Skeletal muscle tissue (tissue), 4 donors: ENCODE results near the gene MAGI2. TPM values are rescaled to one million over a fixed set of nuclear protein-coding genes. Genes with fewer than 3 reads are reported as not detected.

Source experiments
- H3K27ac ChIP-seq: one replicate; pipeline ENCODE4 v1.7.0; 2013; ENCODE audit warnings: mild to moderate bottlenecking, low read depth, low read length, inconsistent platforms
- H3K27me3 ChIP-seq, 3 donors: one replicate each; pipeline ENCODE4 v1.7.0; 2013; ENCODE audit warnings: low read length in 3 of 3; ENCODE audit not compliant: control insufficient read depth in 3 of 3, insufficient read depth in 3 of 3
- H3K36me3 ChIP-seq, 3 donors: one replicate each; pipeline ENCODE4 v1.7.0; 2013; ENCODE audit warnings: low read length in 3 of 3; ENCODE audit not compliant: control insufficient read depth in 3 of 3, insufficient read depth in 3 of 3
- H3K4me1 ChIP-seq, 3 donors: one replicate each; pipeline ENCODE4 v1.7.0; 2013; ENCODE audit warnings: low read length in 3 of 3, mild to moderate bottlenecking in 3 of 3; ENCODE audit not compliant: control insufficient read depth in 3 of 3, insufficient read depth in 3 of 3
- H3K4me3 ChIP-seq, 3 donors: one replicate each; pipeline ENCODE4 v1.7.0; 2013; ENCODE audit warnings: low read length in 3 of 3
- H3K9ac ChIP-seq, 3 donors: one replicate each; pipeline ENCODE4 v1.7.0; 2013; ENCODE audit warnings: low read length in 3 of 3, mild to moderate bottlenecking in 3 of 3, moderate library complexity in 2 of 3, low read depth in 1 of 3
- H3K9me3 ChIP-seq, 3 donors: one replicate each; pipeline ENCODE4 v1.7.0; 2013; ENCODE audit warnings: low read length in 3 of 3; ENCODE audit not compliant: control insufficient read depth in 3 of 3
- total RNA-seq: library from RNA; depleted of rRNA; stranded (reverse); fragments of >200 nt; gene quantifications from one replicate; pipeline ENCODE4 v1.2.3, GENCODE V29; 2014
- donor health status: Osteomylitis.

MAGI2 gene
- total RNA-seq, 1 donor from 2014 or later = 4.2 TPM

GRCh38 chr7:79329464-79329863, 124.0 kb downstream of the MAGI2 start:
- no peaks in the 10 kb centered on the region for H3K4me1 ChIP-seq
- no peaks in the 10 kb centered on the region for H3K9me3 ChIP-seq
- no peaks in the 10 kb centered on the region for H3K36me3 ChIP-seq

GRCh38 chr7:79320741-79321473, 132.6 kb downstream of the MAGI2 start:
- no peaks in the 10 kb centered on the region for H3K27me3 ChIP-seq
- H3K9ac ChIP-seq = no peak overlapping the region
- no peak overlapping the region for H3K27ac ChIP-seq
- no peaks in the 10 kb centered on the region for H3K4me1 ChIP-seq
- H3K4me3 ChIP-seq = no peak overlapping the region
- H3K36me3 ChIP-seq = no peaks in the 10 kb centered on the region
- H3K9me3 ChIP-seq = no peaks in the 10 kb centered on the region

More at GRCh38 chr7:79329464-79329863, 124.0 kb downstream of the MAGI2 start:
- Histone ChIP-seq H3K4me3 (no peak overlapping the region), H3K27ac (no peak overlapping the region), H3K27me3 (no peaks in the 10 kb centered on the region), H3K9ac (no peak overlapping the region)

- Histone ChIP-seq H3K36me3 (no peaks in the 10 kb centered on the region), H3K27ac (no peak overlapping the region), H3K9me3 (no peaks in the 10 kb centered on the region), H3K27me3 (no peaks in the 10 kb centered on the region), H3K4me3 (no peak overlapping the region), H3K4me1 (no peaks in the 10 kb centered on the region), H3K9ac (no peak overlapping the region)
These were observed 134.1 kb downstream of the MAGI2 start for GRCh38 chr7:79319369-79319768.

GRCh38 chr7:79317728-79318127, 135.7 kb downstream of the MAGI2 start:
- Histone ChIP-seq H3K4me3 (no peak overlapping the region), H3K4me1 (no peaks in the 10 kb centered on the region), H3K27me3 (no peaks in the 10 kb centered on the region)

GRCh38 chr7:79312022-79312421, 141.4 kb downstream of the MAGI2 start:
- H3K36me3 ChIP-seq = no peaks in the 10 kb centered on the region
- no peaks in the 10 kb centered on the region for H3K27me3 ChIP-seq
- no peak overlapping the region for H3K4me3 ChIP-seq
- no peak overlapping the region for H3K9ac ChIP-seq
- no peak overlapping the region for H3K27ac ChIP-seq
- H3K4me1 ChIP-seq = no peaks in the 10 kb centered on the region
- no peaks in the 10 kb centered on the region for H3K9me3 ChIP-seq

More at GRCh38 chr7:79317728-79318127, 135.7 kb downstream of the MAGI2 start:
- Histone ChIP-seq H3K9ac (no peak overlapping the region), H3K27ac (no peak overlapping the region), H3K36me3 (no peaks in the 10 kb centered on the region), H3K9me3 (no peaks in the 10 kb centered on the region)

GRCh38 chr7:79308192-79308591, 145.3 kb downstream of the MAGI2 start:
- Histone ChIP-seq H3K36me3 (no peaks in the 10 kb centered on the region), H3K9me3 (no peaks in the 10 kb centered on the region), H3K9ac (no peak overlapping the region), H3K27ac (no peak overlapping the region), H3K27me3 (no peaks in the 10 kb centered on the region), H3K4me1 (no peaks in the 10 kb centered on the region), H3K4me3 (no peak overlapping the region)

GRCh38 chr7:79307376-79307775, 146.1 kb downstream of the MAGI2 start:
- H3K4me3 ChIP-seq = no peak overlapping the region
- H3K9me3 ChIP-seq = no peaks in the 10 kb centered on the region
- no peaks in the 10 kb centered on the region for H3K4me1 ChIP-seq
- H3K36me3 ChIP-seq = no peaks in the 10 kb centered on the region
- no peak overlapping the region for H3K27ac ChIP-seq
- no peaks in the 10 kb centered on the region for H3K27me3 ChIP-seq
- H3K9ac ChIP-seq = no peak overlapping the region

- Histone ChIP-seq H3K9ac (no peak overlapping the region), H3K9me3 (no peaks in the 10 kb centered on the region), H3K27me3 (no peaks in the 10 kb centered on the region), H3K36me3 (no peaks in the 10 kb centered on the region), H3K4me1 (no peaks in the 10 kb centered on the region), H3K27ac (no peak overlapping the region), H3K4me3 (no peak overlapping the region)
These were observed 148.8 kb downstream of the MAGI2 start for GRCh38 chr7:79304711-79305110.

GRCh38 chr7:79302293-79302692, 151.2 kb downstream of the MAGI2 start:
- Histone ChIP-seq H3K4me3 (no peak overlapping the region), H3K36me3 (no peaks in the 10 kb centered on the region), H3K9ac (no peak overlapping the region), H3K4me1 (no peaks in the 10 kb centered on the region), H3K27ac (no peak overlapping the region), H3K9me3 (no peaks in the 10 kb centered on the region), H3K27me3 (no peaks in the 10 kb centered on the region)

GRCh38 chr7:79301419-79301818, 152.0 kb downstream of the MAGI2 start:
- Histone ChIP-seq H3K4me3 (no peak overlapping the region), H3K36me3 (no peaks in the 10 kb centered on the region), H3K4me1 (no peaks in the 10 kb centered on the region)

More at GRCh38 chr7:79301419-79301818, 152.0 kb downstream of the MAGI2 start:
- no peak overlapping the region for H3K27ac ChIP-seq
- no peaks in the 10 kb centered on the region for H3K9me3 ChIP-seq
- H3K9ac ChIP-seq = no peak overlapping the region
- no peaks in the 10 kb centered on the region for H3K27me3 ChIP-seq
